Subcutaneous abdominal adipose tissue (tissue), 5 donors: ENCODE results near the gene BHLHA15.

Experiments used
- H3K27ac ChIP-seq: one replicate; pipeline ENCODE4 v1.7.0; 2013; ENCODE audit warnings: low read depth, mild to moderate bottlenecking, inconsistent platforms, low read length, moderate library complexity
- H3K27me3 ChIP-seq, 5 donors: one replicate each; pipeline ENCODE4 v1.7.0; 2013; ENCODE audit warnings: low read length in 5 of 5, inconsistent platforms in 1 of 5; ENCODE audit not compliant: control insufficient read depth in 5 of 5, insufficient read depth in 4 of 5
- H3K36me3 ChIP-seq, 5 donors: one replicate each; pipeline ENCODE4 v1.7.0; 2013; ENCODE audit warnings: low read length in 5 of 5; ENCODE audit not compliant: control insufficient read depth in 5 of 5, insufficient read depth in 5 of 5
- H3K4me1 ChIP-seq, 5 donors: one replicate each; pipeline ENCODE4 v1.7.0; 2013; ENCODE audit warnings: low read length in 5 of 5, mild to moderate bottlenecking in 3 of 5, moderate library complexity in 1 of 5; ENCODE audit not compliant: control insufficient read depth in 5 of 5, insufficient read depth in 5 of 5
- H3K4me3 ChIP-seq, 5 donors: one replicate each; pipeline ENCODE4 v1.7.0; 2013; ENCODE audit warnings: low read length in 5 of 5, low read depth in 1 of 5
- H3K9ac ChIP-seq, 5 donors: one replicate each; pipeline ENCODE4 v1.7.0; 2013; ENCODE audit warnings: low read length in 5 of 5, mild to moderate bottlenecking in 4 of 5, moderate library complexity in 3 of 5
- H3K9me3 ChIP-seq, 5 donors: one replicate each; pipeline ENCODE4 v1.7.0; 2013; ENCODE audit warnings: low read length in 5 of 5; ENCODE audit not compliant: control insufficient read depth in 5 of 5
- donor health status: healthy.
- donor health status: healthy.
- donor health status: healthy.
- donor health status: healthy.
- donor health status: healthy.

The BHLHA15 gene

DNA sequence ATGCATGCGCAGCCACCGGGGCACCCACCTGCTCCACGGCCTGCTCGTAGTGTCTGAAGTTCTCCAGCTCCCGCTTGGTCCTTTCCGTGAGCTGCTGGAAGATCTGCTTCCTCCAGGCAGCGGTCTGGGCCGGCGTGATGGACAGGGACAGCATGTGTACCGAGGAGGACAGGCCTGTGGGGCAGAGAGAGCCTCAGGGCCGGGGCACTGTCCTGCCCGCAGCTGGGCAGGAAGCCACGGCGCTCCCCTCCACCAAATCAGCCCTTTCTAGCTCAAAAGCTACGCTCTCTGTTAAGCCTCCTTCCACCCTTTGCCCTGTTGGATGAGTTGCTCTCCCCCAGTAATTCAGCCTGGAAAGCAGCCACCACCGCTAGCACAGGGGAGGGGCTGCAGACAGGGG is 21.6 kb downstream of the BHLHA15 start:
- H3K27ac ChIP-seq, result no peak overlapping the region
- H3K9ac ChIP-seq, result no peak overlapping the region
- peaks cover 0 to 79% (median 67%) of the 10 kb centered on the region in 5 donors for H3K36me3 ChIP-seq
- H3K9me3 ChIP-seq, result no peaks in the 10 kb centered on the region
- no peak overlapping the region for H3K4me3 ChIP-seq
- H3K27me3 ChIP-seq, result no peaks in the 10 kb centered on the region
- H3K4me1 ChIP-seq, result no peaks in the 10 kb centered on the region

DNA sequence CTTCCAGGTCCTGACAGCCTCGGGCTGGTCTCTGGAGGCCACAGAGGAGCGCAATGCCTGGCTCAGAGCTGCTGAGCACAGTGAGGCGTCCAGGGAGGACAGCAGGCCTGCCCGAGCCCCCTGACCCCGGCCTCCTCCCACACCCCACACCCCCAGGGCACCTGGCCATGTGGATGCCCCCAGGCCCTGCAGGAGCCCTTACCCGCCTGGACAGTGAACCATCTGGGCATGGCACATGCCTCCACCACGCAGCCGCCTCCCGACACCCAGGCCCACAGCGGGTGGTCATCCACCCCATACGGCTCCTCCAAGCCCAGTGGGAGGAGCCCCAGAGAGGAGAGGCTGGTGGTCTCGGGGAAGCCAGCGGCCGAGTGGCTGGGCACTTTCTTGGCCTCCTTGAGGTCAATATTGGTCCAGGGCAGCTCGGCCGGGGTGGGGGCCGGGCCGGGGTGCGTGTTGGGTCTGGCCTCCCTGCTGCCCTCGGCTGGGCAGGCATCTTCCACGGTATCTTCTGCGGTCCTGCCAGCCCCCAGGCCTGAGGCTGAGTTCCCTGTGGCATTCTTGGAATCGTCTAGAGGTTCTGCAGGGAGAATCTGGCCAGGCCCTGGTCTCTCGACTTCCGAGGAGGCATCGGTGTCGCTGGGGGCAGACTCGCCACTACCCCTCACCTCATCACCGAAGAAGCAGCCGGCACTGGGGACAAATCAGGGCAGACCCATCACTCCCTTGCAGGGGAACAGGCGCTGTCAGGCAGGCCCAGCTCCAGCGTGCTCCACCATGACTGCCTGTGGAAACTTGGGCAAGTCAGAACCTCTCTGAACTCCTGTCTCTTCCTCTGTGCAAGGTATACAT is 22.2 kb downstream of the BHLHA15 start:
- no peaks in the 10 kb centered on the region for H3K9me3 ChIP-seq
- H3K4me1 ChIP-seq, result no peaks in the 10 kb centered on the region
- no peak overlapping the region for H3K4me3 ChIP-seq
- no peak overlapping the region for H3K27ac ChIP-seq
- H3K27me3 ChIP-seq, result no peaks in the 10 kb centered on the region
- peaks cover 0 to 79% (median 68%) of the 10 kb centered on the region in 5 donors for H3K36me3 ChIP-seq
- no peak overlapping the region for H3K9ac ChIP-seq

DNA sequence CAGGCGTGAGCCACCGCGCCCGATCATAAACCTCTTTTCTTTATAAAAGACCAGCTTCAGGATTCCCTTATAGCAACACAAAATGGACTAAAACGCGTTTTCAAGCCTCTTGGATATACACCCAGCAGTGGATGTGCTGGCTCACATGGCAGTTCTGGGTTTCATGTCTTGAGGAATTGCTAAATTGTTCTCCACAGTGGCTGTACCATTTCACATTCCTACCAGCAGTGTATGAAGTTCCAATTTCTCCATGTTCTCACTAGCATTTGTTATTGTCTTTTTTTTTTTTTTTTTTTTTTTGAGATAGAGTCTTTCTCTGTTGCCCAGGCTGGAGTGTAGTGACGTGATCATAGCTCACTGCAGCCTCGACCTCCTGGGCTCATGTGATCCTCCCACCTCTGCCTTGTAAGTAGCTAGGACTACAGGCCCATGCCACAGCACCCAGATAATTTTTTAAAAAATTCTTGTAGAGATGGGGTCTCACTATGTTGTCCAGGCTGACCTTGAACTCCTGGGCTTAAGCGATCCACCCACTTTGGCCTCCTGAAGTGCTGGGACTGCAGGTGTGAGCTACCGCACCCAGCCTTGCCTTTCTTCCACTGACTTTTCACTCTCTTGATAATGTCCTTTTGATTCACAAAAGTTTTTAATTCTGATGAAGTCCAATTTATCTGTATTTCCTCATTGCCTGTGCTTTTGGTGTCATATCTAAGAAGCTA is 23.3 kb downstream of the BHLHA15 start:
- H3K4me1 ChIP-seq, result no peaks in the 10 kb centered on the region
- H3K36me3 ChIP-seq, result peaks cover 0 to 79% (median 68%) of the 10 kb centered on the region in 5 donors

DNA sequence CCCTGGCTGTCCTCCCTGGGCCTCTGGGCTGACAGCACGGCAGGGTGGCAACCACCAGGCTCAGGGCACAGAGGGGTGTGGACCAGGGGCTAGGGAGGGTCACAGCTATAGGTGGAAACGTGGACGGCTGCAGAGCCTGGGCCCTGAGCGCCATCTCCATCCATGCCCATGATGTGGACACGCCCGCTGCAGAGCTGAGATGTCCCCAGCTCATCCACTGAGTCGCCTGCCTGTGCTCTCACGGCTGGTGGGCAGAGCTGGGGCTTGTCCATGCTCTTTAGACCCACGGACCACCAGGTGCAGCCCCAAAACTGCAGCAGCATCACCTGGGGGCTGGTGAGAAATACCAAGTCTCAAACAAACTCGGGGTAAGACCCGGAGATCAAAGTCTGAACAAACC is 24.7 kb downstream of the BHLHA15 start:
- Histone ChIP-seq H3K9ac (no peak overlapping the region), H3K27ac (no peak overlapping the region), H3K36me3 (peaks cover 0 to 82% (median 66%) of the 10 kb centered on the region in 5 donors), H3K27me3 (no peaks in the 10 kb centered on the region), H3K4me3 (no peak overlapping the region), H3K4me1 (no peaks in the 10 kb centered on the region), H3K9me3 (no peaks in the 10 kb centered on the region)

More for the DNA sequence above, 23.3 kb downstream of the BHLHA15 start:
- Histone ChIP-seq H3K4me3 (no peak overlapping the region), H3K27me3 (no peaks in the 10 kb centered on the region), H3K27ac (no peak overlapping the region), H3K9ac (no peak overlapping the region), H3K9me3 (no peaks in the 10 kb centered on the region)

DNA sequence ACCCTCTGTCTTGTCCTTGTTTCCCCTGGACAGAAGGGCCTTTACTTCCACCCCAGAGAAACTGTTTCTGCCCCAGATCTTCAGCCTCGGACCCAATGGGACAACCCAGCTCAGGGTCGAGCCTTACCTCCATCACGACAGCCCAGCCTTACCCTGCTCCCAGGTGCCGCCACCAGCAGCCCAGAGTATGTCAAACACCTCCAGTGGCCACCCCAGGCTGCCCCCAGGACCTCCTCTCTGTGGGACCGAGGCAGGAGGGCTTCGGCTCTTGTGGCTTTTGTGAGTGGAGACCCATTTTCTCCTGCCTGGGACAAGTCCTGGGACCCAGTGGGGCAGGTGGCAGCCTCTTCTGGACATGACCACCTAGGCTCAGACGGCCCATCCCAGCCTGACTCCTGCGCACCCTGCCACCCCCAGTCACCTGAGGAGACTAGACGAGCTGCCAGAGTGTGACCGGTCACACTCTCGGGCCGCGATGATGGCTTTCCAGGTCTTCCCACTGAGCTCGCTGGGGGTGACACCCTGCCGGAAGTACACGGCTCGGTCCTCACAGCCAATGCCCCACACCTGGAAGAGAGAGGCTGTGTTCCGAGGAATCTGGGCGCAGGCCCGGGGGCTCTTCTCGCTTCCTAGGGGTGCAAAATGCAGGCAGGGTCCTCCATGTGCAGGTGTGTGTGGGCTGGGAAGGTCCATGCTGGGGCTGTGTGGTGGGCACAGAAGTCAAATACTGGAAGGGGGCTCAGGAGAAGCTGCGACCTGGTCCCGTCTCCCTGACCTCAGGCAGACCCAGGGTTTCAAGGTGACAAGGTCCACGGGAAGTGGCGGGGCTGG is 25.3 kb downstream of the BHLHA15 start:
- Histone ChIP-seq H3K27ac (no peak overlapping the region), H3K4me3 (no peak overlapping the region), H3K9me3 (no peaks in the 10 kb centered on the region), H3K36me3 (peaks cover 0 to 83% (median 67%) of the 10 kb centered on the region in 5 donors), H3K9ac (no peak overlapping the region), H3K4me1 (peaks cover 0 to 1% (median 0%) of the 10 kb centered on the region in 5 donors), H3K27me3 (no peaks in the 10 kb centered on the region)

DNA sequence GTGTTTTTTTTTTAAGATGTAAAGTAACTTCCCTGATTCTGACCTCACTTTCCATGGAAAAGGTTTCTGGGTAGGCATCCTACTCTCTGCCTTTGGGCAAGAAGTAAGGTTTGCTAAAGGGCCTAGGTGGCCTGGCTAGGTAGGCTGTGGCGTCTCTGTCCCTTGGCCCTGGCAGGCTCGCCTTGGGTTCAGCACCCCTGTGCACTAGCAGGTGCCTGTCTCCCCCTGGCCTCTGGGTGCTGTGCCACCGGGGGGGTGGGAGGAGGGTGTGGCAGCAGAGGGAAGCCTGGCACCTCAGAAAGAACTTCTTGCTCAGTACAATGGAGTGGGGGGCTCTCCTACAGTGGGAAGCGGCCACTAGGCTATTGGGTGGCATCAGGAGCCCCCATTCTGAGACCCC is 26.8 kb downstream of the BHLHA15 start:
- H3K27ac ChIP-seq, result no peak overlapping the region
- peaks cover 0 to 3% (median 0%) of the 10 kb centered on the region in 5 donors for H3K4me1 ChIP-seq
- peaks cover 0 to 79% (median 62%) of the 10 kb centered on the region in 5 donors for H3K36me3 ChIP-seq
- no peaks in the 10 kb centered on the region for H3K9me3 ChIP-seq
- H3K27me3 ChIP-seq, result no peaks in the 10 kb centered on the region
- no peak overlapping the region for H3K9ac ChIP-seq
- no peak overlapping the region for H3K4me3 ChIP-seq

DNA sequence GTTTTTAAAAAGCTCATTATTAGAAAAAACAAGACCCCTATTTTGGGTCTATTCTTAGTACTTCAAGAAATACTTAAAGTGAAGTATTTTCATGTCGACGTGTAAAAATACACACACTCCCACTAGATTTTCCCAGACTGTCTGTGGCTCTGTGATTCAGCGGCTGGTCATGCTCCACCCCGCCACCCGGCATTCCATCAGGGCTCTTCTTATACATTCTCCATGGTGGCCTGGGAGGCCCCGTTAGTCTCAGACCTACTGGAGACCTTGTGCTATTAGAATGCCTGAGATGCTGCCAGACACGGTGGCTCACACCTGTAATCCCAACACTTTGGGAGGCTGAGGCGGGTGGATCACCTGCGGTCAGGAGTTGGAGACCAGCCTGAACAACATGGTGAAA is 27.7 kb downstream of the BHLHA15 start:
- Histone ChIP-seq H3K9me3 (no peaks in the 10 kb centered on the region), H3K27me3 (no peaks in the 10 kb centered on the region), H3K4me1 (peaks cover 0 to 3% (median 0%) of the 10 kb centered on the region in 5 donors), H3K36me3 (peaks cover 0 to 76% (median 60%) of the 10 kb centered on the region in 5 donors), H3K9ac (no peak overlapping the region), H3K27ac (no peak overlapping the region), H3K4me3 (no peak overlapping the region)

DNA sequence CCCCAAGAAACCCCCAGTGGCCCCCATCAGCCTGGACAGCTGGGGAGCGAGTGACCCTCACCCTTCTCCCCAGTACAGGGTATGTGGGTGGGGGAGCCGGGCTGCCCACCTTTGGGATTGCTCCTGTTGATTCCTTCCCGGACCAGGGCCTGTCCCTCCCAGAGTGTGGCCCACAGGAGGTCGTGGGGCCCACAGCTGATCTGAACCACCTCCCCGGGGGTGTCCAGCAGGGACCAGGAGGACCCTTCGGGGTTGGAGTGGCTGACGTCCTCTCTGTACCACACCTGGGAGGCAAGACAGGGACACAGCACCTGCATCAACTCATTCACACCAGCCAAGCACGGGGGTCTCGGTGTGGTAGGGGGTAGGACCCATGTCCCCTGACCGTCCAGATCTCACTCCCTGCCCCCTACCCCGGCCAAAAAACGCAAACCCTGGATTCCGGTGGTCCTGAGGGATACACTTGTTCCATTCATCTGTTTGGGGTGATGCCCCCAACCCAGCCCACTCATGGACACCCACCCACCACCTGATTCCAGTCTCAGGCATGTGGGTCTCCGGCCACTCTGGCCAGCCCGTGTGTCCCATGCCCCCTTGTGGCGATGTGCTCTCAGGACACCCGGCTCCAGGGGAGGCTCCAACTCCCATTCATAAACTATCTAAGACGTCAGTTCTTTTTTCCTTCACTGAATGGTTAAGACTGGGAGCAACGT is 29.9 kb downstream of the BHLHA15 start:
- H3K9me3 ChIP-seq, result no peaks in the 10 kb centered on the region
- no peak overlapping the region for H3K9ac ChIP-seq
- H3K4me3 ChIP-seq, result no peak overlapping the region
- no peak overlapping the region for H3K27ac ChIP-seq
- H3K27me3 ChIP-seq, result no peaks in the 10 kb centered on the region
- H3K36me3 ChIP-seq, result peaks cover 0 to 75% (median 64%) of the 10 kb centered on the region in 5 donors
- peaks cover 3 to 21% (median 9%) of the 10 kb centered on the region in 5 donors for H3K4me1 ChIP-seq

DNA sequence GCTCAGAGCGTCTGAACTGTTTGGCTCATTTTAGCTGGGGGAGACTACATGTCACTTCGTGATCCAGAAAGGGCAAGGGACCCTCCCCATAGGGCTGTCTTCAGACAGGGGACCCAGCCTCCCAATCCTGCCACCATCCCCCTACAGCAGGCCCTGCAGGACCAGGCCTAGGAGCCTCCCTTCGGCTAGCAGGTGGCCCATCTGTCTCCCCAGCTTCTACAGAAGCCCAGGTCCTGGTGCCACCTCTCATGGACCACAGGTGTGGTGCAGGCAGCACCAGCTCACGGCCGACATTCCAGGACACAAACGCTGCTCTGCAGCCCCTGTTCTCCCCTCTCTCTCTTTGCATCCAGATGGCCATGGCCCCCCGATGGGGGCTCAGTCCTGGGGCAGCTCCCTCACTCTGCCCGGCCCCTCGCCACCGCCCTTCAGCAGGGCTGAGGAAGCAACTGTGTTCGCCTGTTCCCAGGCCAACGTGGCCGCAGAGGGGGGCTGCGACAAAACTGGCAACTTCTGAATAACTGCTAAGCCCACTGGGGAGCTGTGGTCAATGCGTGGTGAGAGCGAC is 30.5 kb downstream of the BHLHA15 start:
- H3K36me3 ChIP-seq, result peaks cover 0 to 69% (median 57%) of the 10 kb centered on the region in 5 donors
- no peaks in the 10 kb centered on the region for H3K9me3 ChIP-seq
- H3K27ac ChIP-seq, result no peak overlapping the region
- H3K9ac ChIP-seq, result no peak overlapping the region
- no peaks in the 10 kb centered on the region for H3K27me3 ChIP-seq
- peaks cover 3 to 21% (median 9%) of the 10 kb centered on the region in 5 donors for H3K4me1 ChIP-seq
- no peak overlapping the region for H3K4me3 ChIP-seq
